Psoas muscle (tissue), 8 donors: ENCODE results near the gene CYP20A1. TPM values are rescaled to one million over a fixed set of nuclear protein-coding genes. Genes with fewer than 3 reads are reported as not detected.
"Not testable (repeated sequence)": the region's sequence is repeated elsewhere in the genome, so short reads cannot be mapped to it uniquely, and the experiment has no call there.

Experiments used
- ATAC-seq, 4 donors: fragments of 200-7000 bp; cut with Tn5 transposase; one replicate each; pipeline ENCODE4 v1.9.1; 2020; ENCODE audit warnings: moderate library complexity in 3 of 4, mild to moderate bottlenecking in 2 of 4
- DNase-seq, 2 donors: peaks; one replicate each; pipeline ENCODE4 v3.0.0-alpha.2; 2020
- H3K27ac ChIP-seq: fragments of 200-600 bp; one replicate; pipeline ENCODE4 v1.8.0; 2022
- H3K27me3 ChIP-seq, 3 donors: fragments of 200-600 bp in 1 of 3; one replicate each; pipeline versions ENCODE4 v1.6.1 to v1.8.0; 2013 to 2022; ENCODE audit warnings: low read length in 2 of 3, mild to moderate bottlenecking in 2 of 3, moderate library complexity in 1 of 3; ENCODE audit not compliant: insufficient read depth in 3 of 3
- H3K36me3 ChIP-seq, 2 donors: fragments of 200-600 bp in 1 of 2; one replicate each; pipeline versions ENCODE4 v1.6.1 to v1.8.0; 2013 to 2022; ENCODE audit warnings: low read depth in 1 of 2, mild to moderate bottlenecking in 1 of 2, moderate library complexity in 1 of 2; ENCODE audit not compliant: insufficient read depth in 1 of 2
- H3K4me1 ChIP-seq: fragments of 200-600 bp; one replicate; pipeline ENCODE4 v1.8.0; 2022
- H3K4me3 ChIP-seq: fragments of 200-600 bp; one replicate; pipeline ENCODE4 v1.8.0; 2022; ENCODE audit warnings: mild to moderate bottlenecking
- H3K9me3 ChIP-seq: fragments of 200-600 bp; one replicate; pipeline ENCODE4 v1.8.0; 2022
- CTCF ChIP-seq: fragments of 200-600 bp; IDR thresholded peaks from one replicate; pipeline ENCODE4 v1.8.0; 2022; ENCODE audit warnings: antibody characterized with exemption
- WGBS, 3 donors: extraction: QIAGEN DNeasy Blood & Tissue Kit; methylation state at CpG; one replicate each; pipeline versions ENCODE4 v1.1.6 to v1.1.7; 2013; 5-methylcytosine and 5-hydroxymethylcytosine counted together
- intact Hi-C, 2 donors: fragments of 100-400 bp; cut with DNase I; formaldehyde crosslinking; loops; one replicate each; pipeline versions ENCODE4 v1.11.0 to v1.14.2; 2022
- polyA plus RNA-seq, 3 donors: library from polyadenylated mRNA; stranded (reverse); fragments of 200-250 nt; gene quantifications; one replicate each; pipeline ENCODE4 v1.2.3, GENCODE V29; 2013
- total RNA-seq, 4 donors: library from RNA; stranded (reverse); fragmentation: NEBNext Ultra II Directional in 2 of 4; extraction: Animal tissue kit (Norgen Biotek cat#: 25700) in 2 of 4; gene quantifications; one replicate each; pipeline versions ENCODE4 v1.2.1 to v1.2.4, GENCODE V29; 2021 to 2023
- donor health status: healthy with polysubstance abuse.
- donor health status: DM: no; HTN: no; CAD: no; lungs with moderate emphysema.
- donor health status: Bipolar disorder and iron deficiency.
- donor health status: healthy.
- donor health status: DM: yes; HTN: yes; CAD: no.
- donor health status: DM: no; HTN: no; CAD: no.
- donor health status: DM: no; HTN: no; CAD: no.
- donor health status: DM: yes; HTN: yes; CAD: no.

The CYP20A1 gene
- total and polyA plus RNA-seq, 7 donors: 5.5 to 13.7 (median 9.5) TPM

- Histone ChIP-seq H3K27me3 (no peaks in the 10 kb centered on the region), H3K4me1 (no peaks in the 10 kb centered on the region), H3K27ac (no peak overlapping the region), H3K36me3 (peaks cover 7 to 94% of the 10 kb centered on the region in 2 donors), H3K4me3 (no peak overlapping the region), H3K9me3 (no peaks in the 10 kb centered on the region)
- intact Hi-C loops: no loop called here
- WGBS, 3 donors: 81 to 85% (median 84%) methylated on average over 6 of the region's 6 CpGs
- no peak for TF ChIP-seq CTCF
- no peak for ATAC-seq
- DNase-seq: no peak
These were observed 41.7 kb downstream of the CYP20A1 start for GRCh38 chr2:203280428-203281064.

- no peaks in the 10 kb centered on the region for H3K27me3 ChIP-seq
- DNase-seq: no peak
- no peak overlapping the region for H3K4me3 ChIP-seq
- intact Hi-C loops: no loop called here
- no peak for TF ChIP-seq CTCF
- ATAC-seq: no peak
- H3K4me1 ChIP-seq: no peaks in the 10 kb centered on the region
- peaks cover 7 to 98% of the 10 kb centered on the region in 2 donors for H3K36me3 ChIP-seq
- H3K27ac ChIP-seq: no peak overlapping the region
- WGBS, 3 donors: 95 to 96% (median 96%) methylated on average over 7 of the region's 7 CpGs
- H3K9me3 ChIP-seq: no peaks in the 10 kb centered on the region
These were observed 43.3 kb downstream of the CYP20A1 start for GRCh38 chr2:203282101-203282500.

- Histone ChIP-seq H3K4me3 (no peak overlapping the region), H3K27ac (no peak overlapping the region), H3K4me1 (no peaks in the 10 kb centered on the region), H3K9me3 (no peaks in the 10 kb centered on the region), H3K27me3 (no peaks in the 10 kb centered on the region), H3K36me3 (peaks cover 0 to 95% of the 10 kb centered on the region in 2 donors)
- ATAC-seq (no peak), DNase-seq (no peak)
- intact Hi-C loops: no loop called here
- 96 to 98% (median 97%) methylated on average over 2 of the region's 2 CpGs for WGBS, 3 donors
- TF ChIP-seq CTCF: no peak
These were observed 47.7 kb downstream of the CYP20A1 start for GRCh38 chr2:203286532-203286931.

- DNase-seq: no peak
- ATAC-seq: no peak
These were observed 62.8 kb downstream of the CYP20A1 start for GRCh38 chr2:203301667-203302066.

GRCh38 chr2:203302586-203302985 is 63.8 kb downstream of the CYP20A1 start:
- H3K9me3 ChIP-seq, H3K4me1 ChIP-seq, DNase-seq, ATAC-seq, H3K4me3 ChIP-seq, intact Hi-C loops, H3K27me3 ChIP-seq, H3K27ac ChIP-seq: not testable (repeated sequence)
- WGBS, 3 donors: 98 to 99% (median 98%) methylated on average over 8 of the region's 8 CpGs
- H3K36me3 ChIP-seq: peaks cover 0 to 52% of the 10 kb centered on the region in 2 donors

More at GRCh38 chr2:203301667-203302066, 62.8 kb downstream of the CYP20A1 start:
- Histone ChIP-seq H3K27me3 (no peaks in the 10 kb centered on the region), H3K9me3 (no peaks in the 10 kb centered on the region), H3K36me3 (peaks cover 0 to 56% of the 10 kb centered on the region in 2 donors), H3K4me3 (no peak overlapping the region), H3K27ac (no peak overlapping the region), H3K4me1 (no peaks in the 10 kb centered on the region)
- 98 to 100% (median 98%) methylated on average over 3 of the region's 3 CpGs for WGBS, 3 donors
- TF ChIP-seq CTCF: no peak
- intact Hi-C loops: no loop called here
